Measurements from ENCODE around the gene ECSIT. TPM values are rescaled to one million over a fixed set of nuclear protein-coding genes. Genes with fewer than 3 reads are reported as not detected.
A peak's percentile ranks its signal among the peaks of the same experiment; 100 is the strongest.
"Not testable (repeated sequence)": the region's sequence is repeated elsewhere in the genome, so short reads cannot be mapped to it uniquely, and the experiment has no call there.

The ECSIT gene, protein sequence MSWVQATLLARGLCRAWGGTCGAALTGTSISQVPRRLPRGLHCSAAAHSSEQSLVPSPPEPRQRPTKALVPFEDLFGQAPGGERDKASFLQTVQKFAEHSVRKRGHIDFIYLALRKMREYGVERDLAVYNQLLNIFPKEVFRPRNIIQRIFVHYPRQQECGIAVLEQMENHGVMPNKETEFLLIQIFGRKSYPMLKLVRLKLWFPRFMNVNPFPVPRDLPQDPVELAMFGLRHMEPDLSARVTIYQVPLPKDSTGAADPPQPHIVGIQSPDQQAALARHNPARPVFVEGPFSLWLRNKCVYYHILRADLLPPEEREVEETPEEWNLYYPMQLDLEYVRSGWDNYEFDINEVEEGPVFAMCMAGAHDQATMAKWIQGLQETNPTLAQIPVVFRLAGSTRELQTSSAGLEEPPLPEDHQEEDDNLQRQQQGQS
- 27.1 TPM for polyA plus RNA-seq (2012; ENCODE audit: low read depth, missing spikeins)

GRCh38 chr19:11528551-11529341, at the start of gene ECSIT:
Gene ECSIT, minus strand, starts transcription at chr19:11529134. Its CDS starts 9,964 bp downstream, at chr19:11519170.
- DNase-seq (ENCODE audit: insufficient read length, low spot score) (peak; percentile 95), FAIRE-seq (peak; percentile 92)
- peak; percentile 7 for TF ChIP-seq PAX5 (IDR thresholded peaks at IDR 0.05; ENCODE audit: insufficient read depth, low read length, severe bottlenecking)
- no peak; the same call in 1 of the 2 replicates for TF ChIP-seq POU2F2 (IDR thresholded peaks at IDR 0.05; ENCODE audit: low read depth, low read length)
- peak; percentile 38; the same call in 1 of the 2 replicates for TF ChIP-seq POLR2A (IDR thresholded peaks at IDR 0.05; ENCODE audit: low read depth, low read length)
- TF ChIP-seq SPI1 (IDR thresholded peaks at IDR 0.05; ENCODE audit: low read depth, low read length): no peak
- TF ChIP-seq TAF1 (IDR thresholded peaks at IDR 0.05; ENCODE audit: low read depth, low read length): peak; percentile 52; the same call in 1 of the 2 replicates
- TF ChIP-seq POLR2AphosphoS5 (IDR thresholded peaks at IDR 0.05; ENCODE audit: low read depth, low read length): no peak

GRCh38 chr19:11577451-11578257, 48.7 kb upstream of the ECSIT start, which contains the start of gene ACP5:
Gene ACP5, minus strand, starts transcription at chr19:11577645. Its CDS starts 328 bp downstream, at chr19:11577317.
- FAIRE-seq (peak; percentile 31), DNase-seq (ENCODE audit: insufficient read length, low spot score) (no peak)
- TF ChIP-seq TAF1 (IDR thresholded peaks at IDR 0.05; ENCODE audit: low read depth, low read length) (no peak), SPI1 (IDR thresholded peaks at IDR 0.05; ENCODE audit: low read depth, low read length) (no peak), POU2F2 (IDR thresholded peaks at IDR 0.05; ENCODE audit: low read depth, low read length) (no peak), POLR2AphosphoS5 (IDR thresholded peaks at IDR 0.05; ENCODE audit: low read depth, low read length) (no peak), PAX5 (IDR thresholded peaks at IDR 0.05; ENCODE audit: insufficient read depth, low read length, severe bottlenecking) (no peak), POLR2A (IDR thresholded peaks at IDR 0.05; ENCODE audit: low read depth, low read length) (no peak)

DNA sequence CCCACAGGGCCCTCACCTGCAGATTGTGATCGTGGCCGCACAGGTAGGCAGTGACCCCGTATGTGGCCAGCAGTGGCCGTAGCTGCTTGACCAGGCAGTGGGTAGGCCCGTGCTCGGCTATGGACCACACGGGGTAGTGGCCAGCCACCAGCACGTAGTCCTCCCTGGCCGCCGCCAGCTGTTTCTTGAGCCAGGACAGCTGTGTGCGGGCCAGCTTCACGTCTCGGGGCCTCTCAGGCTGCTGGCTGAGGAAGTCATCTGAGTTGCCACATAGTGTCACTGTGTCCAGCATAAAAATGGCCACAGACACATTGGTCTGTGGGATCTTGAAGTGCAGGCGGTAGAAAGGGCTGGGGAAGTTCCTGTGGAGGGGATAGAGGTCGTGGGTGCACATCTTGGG, 47.3 kb upstream of the ECSIT start:
- FAIRE-seq (no peak), DNase-seq (ENCODE audit: insufficient read length, low spot score) (no peak)
- no peak for TF ChIP-seq TAF1 (IDR thresholded peaks at IDR 0.05; ENCODE audit: low read depth, low read length)
- TF ChIP-seq POLR2AphosphoS5 (IDR thresholded peaks at IDR 0.05; ENCODE audit: low read depth, low read length): no peak
- no peak for TF ChIP-seq POU2F2 (IDR thresholded peaks at IDR 0.05; ENCODE audit: low read depth, low read length)
- no peak for TF ChIP-seq POLR2A (IDR thresholded peaks at IDR 0.05; ENCODE audit: low read depth, low read length)

DNA sequence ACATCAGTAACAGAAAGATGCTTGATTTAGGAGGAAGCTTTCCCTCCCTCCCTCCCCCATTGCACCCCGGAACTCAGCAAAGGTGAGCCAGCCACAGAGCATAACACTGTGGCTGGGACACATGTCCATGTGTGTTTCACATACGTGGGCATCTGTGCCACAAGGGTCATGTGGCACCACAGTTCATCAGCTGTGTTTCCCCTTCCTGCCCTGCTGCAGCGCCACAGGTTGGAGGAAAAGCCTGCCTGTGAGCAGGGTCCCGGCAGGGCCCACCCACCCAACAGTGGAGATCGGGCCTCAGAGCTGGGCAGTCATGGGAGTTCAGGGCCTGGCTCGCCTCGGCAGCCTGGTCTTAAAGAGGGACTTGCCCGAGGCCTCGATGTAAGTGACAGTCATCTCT, 45.8 kb upstream of the ECSIT start:
- TF ChIP-seq PAX5 (IDR thresholded peaks at IDR 0.05; ENCODE audit: insufficient read depth, low read length, severe bottlenecking) (no peak), POLR2AphosphoS5 (IDR thresholded peaks at IDR 0.05; ENCODE audit: low read depth, low read length) (no peak), SPI1 (IDR thresholded peaks at IDR 0.05; ENCODE audit: low read depth, low read length) (no peak), POU2F2 (IDR thresholded peaks at IDR 0.05; ENCODE audit: low read depth, low read length) (no peak), POLR2A (IDR thresholded peaks at IDR 0.05; ENCODE audit: low read depth, low read length) (no peak), TAF1 (IDR thresholded peaks at IDR 0.05; ENCODE audit: low read depth, low read length) (no peak)
- no peak for DNase-seq (ENCODE audit: insufficient read length, low spot score)
- FAIRE-seq: peak; percentile 85

GRCh38 chr19:11573763-11574162, 44.8 kb upstream of the ECSIT start:
- not testable (repeated sequence) for DNase-seq (ENCODE audit: insufficient read length, low spot score); FAIRE-seq

GRCh38 chr19:11573354-11573753, 44.4 kb upstream of the ECSIT start:
- peak; percentile 26 for FAIRE-seq
- DNase-seq (ENCODE audit: insufficient read length, low spot score): not testable (repeated sequence)

DNA sequence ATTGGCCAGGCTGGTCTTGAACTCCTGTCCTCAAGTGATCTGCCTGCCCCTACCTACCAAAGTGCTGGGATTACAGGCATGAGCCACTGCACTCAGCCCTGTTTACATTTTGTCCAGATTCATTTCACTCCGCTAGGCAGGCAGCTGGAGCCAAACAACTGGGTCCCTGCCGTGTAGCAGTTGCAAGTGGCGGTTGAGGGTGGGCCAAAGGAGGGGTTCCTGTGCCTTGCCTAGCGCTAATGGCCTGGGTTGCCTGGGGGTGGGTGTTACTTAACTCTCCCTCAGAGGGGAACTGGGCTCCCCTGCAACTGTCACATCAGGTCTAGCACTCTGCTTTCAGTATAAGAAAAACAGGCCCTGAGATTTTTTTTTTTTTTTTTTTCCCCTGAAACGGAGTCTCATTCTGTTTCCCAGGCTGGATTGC, 41.1 kb upstream of the ECSIT start:
- TF ChIP-seq POLR2AphosphoS5 (IDR thresholded peaks at IDR 0.05; ENCODE audit: low read depth, low read length) (no peak), SPI1 (IDR thresholded peaks at IDR 0.05; ENCODE audit: low read depth, low read length) (peak; percentile 56)
- FAIRE-seq (no peak), DNase-seq (ENCODE audit: insufficient read length, low spot score) (no peak)

- DNase-seq (ENCODE audit: insufficient read length, low spot score) (no peak), FAIRE-seq (peak; percentile 50)
- TF ChIP-seq POLR2A (IDR thresholded peaks at IDR 0.05; ENCODE audit: low read depth, low read length) (no peak), PAX5 (IDR thresholded peaks at IDR 0.05; ENCODE audit: insufficient read depth, low read length, severe bottlenecking) (no peak), POU2F2 (IDR thresholded peaks at IDR 0.05; ENCODE audit: low read depth, low read length) (no peak), POLR2AphosphoS5 (IDR thresholded peaks at IDR 0.05; ENCODE audit: low read depth, low read length) (no peak), SPI1 (IDR thresholded peaks at IDR 0.05; ENCODE audit: low read depth, low read length) (no peak), TAF1 (IDR thresholded peaks at IDR 0.05; ENCODE audit: low read depth, low read length) (no peak)
Observed at GRCh38 chr19:11566164-11566563, 37.2 kb upstream of the ECSIT start.

DNA sequence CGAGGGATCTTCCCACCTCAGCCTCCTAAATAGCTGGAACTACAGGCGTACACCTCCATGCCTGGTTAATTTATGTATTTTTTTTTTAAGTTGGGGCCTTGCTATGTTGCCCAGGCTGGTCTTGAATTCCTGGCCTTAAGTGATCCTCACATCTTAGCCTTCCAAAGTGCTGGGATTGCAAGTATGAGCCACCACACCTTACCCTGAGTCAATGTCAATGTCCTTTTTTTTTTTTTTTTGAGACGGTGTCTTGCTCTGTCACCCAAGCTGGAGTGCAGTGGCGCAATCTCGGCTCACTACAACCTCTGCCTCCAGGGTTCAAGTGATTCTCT, 36.7 kb upstream of the ECSIT start:
- FAIRE-seq; DNase-seq (ENCODE audit: insufficient read length, low spot score): not testable (repeated sequence)

- not testable (repeated sequence) for FAIRE-seq; DNase-seq (ENCODE audit: insufficient read length, low spot score)
Observed at GRCh38 chr19:11564082-11564807, 35.3 kb upstream of the ECSIT start.
